SU-DHL-6 (cell line): ENCODE results near the gene HK1.

Experiments
- CTCF ChIP-seq: fragments of 200-600 bp; sonication (generic); IDR thresholded peaks from one replicate; pipeline ENCODE4 v1.5.1; 2017; ENCODE audit warnings: antibody characterized with exemption, mild to moderate bottlenecking, low read length, moderate library complexity; ENCODE audit not compliant: insufficient read depth, poor library complexity, severe bottlenecking
- EZH2phosphoT487 ChIP-seq: fragments of 200-600 bp; sonication (generic), shearing (Covaris generic); conservative IDR thresholded peaks from 2 replicates; pipeline ENCODE4 v1.6.1; 2018; ENCODE audit warnings: mild to moderate bottlenecking, antibody characterized with exemption, low read length, moderate library complexity, mixed read lengths

GRCh38 chr10:69375307-69376151 lies 97.2 kb downstream of the HK1 start:
- TF ChIP-seq CTCF (no peak), EZH2phosphoT487 (no peak)
